Measurements from ENCODE around the gene TMEM81. TPM values are rescaled to one million over a fixed set of nuclear protein-coding genes. Genes with fewer than 3 reads are reported as not detected.

The TMEM81 gene
- total and polyA plus RNA-seq, 2 of the 8 experiments (the other 6 are each of a cell fraction or from before 2014, with no cell fraction given), result 2.1 to 5.9 TPM

DNA sequence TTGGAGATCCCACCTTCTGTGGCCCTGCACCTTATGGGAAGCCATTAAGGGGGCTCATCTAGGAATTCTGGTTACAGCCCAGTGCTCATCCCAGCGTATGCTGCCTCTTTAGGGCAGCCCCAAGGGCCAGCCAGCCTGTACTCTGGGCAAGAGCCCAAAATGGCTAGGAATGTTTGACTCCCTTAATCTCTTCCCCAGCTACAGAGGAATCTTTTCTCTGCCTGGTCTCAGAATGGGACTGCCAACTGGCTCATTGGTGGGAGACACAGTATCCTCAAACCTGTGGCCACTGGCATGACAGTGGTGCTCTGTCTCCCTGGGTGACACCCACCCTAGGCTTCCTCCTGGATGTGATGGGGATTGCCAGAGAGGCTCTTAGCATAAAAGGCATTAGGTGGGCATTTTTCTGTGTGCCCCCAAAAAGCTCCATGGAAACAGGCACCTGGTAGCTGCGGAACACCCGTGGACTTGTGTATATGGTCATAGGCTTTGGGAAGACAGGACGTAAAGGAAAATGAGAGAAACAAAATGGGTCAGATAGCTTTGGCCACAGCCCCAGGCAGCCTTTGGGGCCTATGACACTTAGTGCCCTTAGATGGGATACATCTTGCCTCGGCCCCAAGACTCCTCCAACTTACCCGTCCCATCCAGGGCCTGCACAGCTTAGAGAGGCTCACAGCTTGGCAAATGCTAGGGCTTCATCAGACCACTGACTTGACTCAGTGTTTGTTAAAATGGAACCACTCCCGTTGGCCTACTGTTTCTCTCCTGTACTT lies 6.9 kb downstream of the TMEM81 start:
- POLR2A ChIA-PET (ENCODE audit: partially characterized antibody), result interaction anchor here (1.4 to 1.6 kb wide), 2 partner anchors 14 to 49 kb away, joined by 3 read pairs; no protein-coding TSS in a partner anchor
- FAIRE-seq (no peak), DNase-seq (ENCODE audit: low read depth in 1 of 2, low spot score in 2 of 2) (no peak)
- no peak overlapping the region for H3K9ac ChIP-seq (replicated peaks in 1 of 4; ENCODE audit: extremely low read depth in 1 of 4, low read depth in 3 of 4, low read length in 3 of 4)
- H3K9me3 ChIP-seq (ENCODE audit: insufficient read depth in 2 of 2, low read depth in 1 of 2, low read length in 1 of 2), result no peaks in the 10 kb centered on the region
- no peak overlapping the region for H2BK12ac ChIP-seq (ENCODE audit: low read depth, low read length)
- H3K14ac ChIP-seq (ENCODE audit: insufficient read length), result no peak overlapping the region
- no peaks in the 10 kb centered on the region for H4K20me1 ChIP-seq (replicated peaks in 1 of 2; ENCODE audit: control insufficient read depth in 1 of 2, insufficient read depth in 2 of 2, low read length in 2 of 2)
- TF ChIP-seq EZH2 (IDR thresholded peaks at IDR 0.05; ENCODE audit: low read depth, low read length, severe bottlenecking) (no peak), SIRT6 (IDR thresholded peaks at IDR 0.05; ENCODE audit: low read length) (no peak), HDAC6 (IDR thresholded peaks at IDR 0.05; ENCODE audit: low read depth, low read length) (no peak), CBX8 (IDR thresholded peaks at IDR 0.05; ENCODE audit: borderline replicate concordance, low read depth, low read length) (no peak)
- H4K5ac ChIP-seq (ENCODE audit: insufficient read length, low read depth, low read length), result no peak overlapping the region
- WGBS, 2 experiments (ENCODE audit: extremely low coverage in 1 of 2, insufficient coverage in 1 of 2, insufficient read length in 1 of 2, insufficient replicate concordance in 2 of 2, low coverage in 1 of 2, low lambda C conversion rate in 2 of 2, missing lambda C conversion rate in 1 of 2), result 90% methylated on average over 7 of the region's 7 CpGs; no CpG with 5 or more reads in 1 of the 2 experiments
- H3K23ac ChIP-seq (ENCODE audit: insufficient read length), result no peak overlapping the region
- H3K4me1 ChIP-seq (replicated peaks in 1 of 4; ENCODE audit: control insufficient read depth in 3 of 4, insufficient read depth in 4 of 4, low read length in 3 of 4), result no peaks in the 10 kb centered on the region
- H3K4ac ChIP-seq (replicated peaks; ENCODE audit: insufficient read length, low read depth, low read length), result no peak overlapping the region
- H3K79me2 ChIP-seq (ENCODE audit: control insufficient read depth in 1 of 2, insufficient read depth in 2 of 2, low read length in 2 of 2), result no peaks in the 10 kb centered on the region
- no peaks in the 10 kb centered on the region for H3K23me2 ChIP-seq (ENCODE audit: low read depth, low read length)
- H3K27ac ChIP-seq (ENCODE audit: low read depth, low read length), result no peak overlapping the region
- H3K56ac ChIP-seq (replicated peaks; ENCODE audit: insufficient read length, low read depth, low read length), result no peak overlapping the region
- H2BK120ac ChIP-seq (replicated peaks; ENCODE audit: low read depth, low read length), result no peak overlapping the region
- CTCF ChIA-PET (ENCODE audit: partially characterized antibody), result interaction anchor here (0.5 to 38.9 kb wide), 9 partner anchors 9 to 178 kb away, joined by 3 to 1336 read pairs (median 4); no protein-coding TSS in a partner anchor
- no peaks in the 10 kb centered on the region for H3K79me1 ChIP-seq (ENCODE audit: low read depth, low read length)
- H3K4me2 ChIP-seq (ENCODE audit: insufficient read depth in 1 of 2, low read depth in 2 of 2, low read length in 2 of 2), result no peak overlapping the region
- no peaks in the 10 kb centered on the region for H3K36me3 ChIP-seq (ENCODE audit: control insufficient read depth in 2 of 4, insufficient read depth in 4 of 4, low read length in 3 of 4)
- no peak overlapping the region for H2BK20ac ChIP-seq (ENCODE audit: low read length)
- H3K18ac ChIP-seq (ENCODE audit: extremely low read depth, low read length), result no peak overlapping the region
- no peak overlapping the region for H2AK5ac ChIP-seq (ENCODE audit: low read depth, low read length)
- H2BK15ac ChIP-seq (ENCODE audit: low read length), result no peak overlapping the region
- H4K8ac ChIP-seq (ENCODE audit: extremely low read depth, insufficient read depth, low read length), result no peak overlapping the region
- no peaks in the 10 kb centered on the region for H3K27me3 ChIP-seq (replicated peaks in 1 of 4; ENCODE audit: control insufficient read depth in 3 of 4, extremely low read depth in 1 of 4, insufficient read depth in 3 of 4, low read length in 3 of 4)
- no peak overlapping the region for H4K91ac ChIP-seq (replicated peaks; ENCODE audit: insufficient read length, low read length)
- no peak overlapping the region for H2AFZ ChIP-seq (ENCODE audit: low read length)
- H3K4me3 ChIP-seq (ENCODE audit: extremely low read depth in 1 of 4, insufficient read depth in 2 of 4, low read depth in 3 of 4, low read length in 4 of 4), result no peak overlapping the region
- H2BK5ac ChIP-seq (ENCODE audit: low read depth, low read length), result no peak overlapping the region
